K562 (cell line): ENCODE results near the gene ZNF609. TPM values are rescaled to one million over a fixed set of nuclear protein-coding genes. Genes with fewer than 3 reads are reported as not detected.

Experiments used
- ATAC-seq: fragments of 200-7000 bp; cut with Tn5 transposase; 3 replicates; pipeline ENCODE4 v1.9.1; 2020; ENCODE audit warnings: moderate library complexity
- BruUV-seq: library from RNA; stranded (reverse); fragments of 400-500 nt; replicated peaks from 2 replicates; lab custom pipeline; 2021; lab: Mats Ljungman, UMichigan
- CTCF ChIA-PET: fragments of 300-600 bp; formaldehyde crosslinking; extraction: SDS; loops from one replicate; lab custom pipeline; 2021; ENCODE audit warnings: low intra/inter-chr PET ratio; lab: Yijun Ruan, JAX
- POLR2A ChIA-PET: fragments of 300-600, 350-650 bp; sonication (Branson Sonifier 250); formaldehyde crosslinking; extraction: SDS; loops from one replicate; lab custom pipeline; 2021; ENCODE audit warnings: antibody characterized with exemption, inconsistent platforms; lab: Yijun Ruan, JAX
- DNase-seq, 4 experiments: peaks; one replicate each; pipeline versions ENCODE4 v3.0.0 to v3.0.0-alpha.2; 2011 to 2018; ENCODE audit warnings: low spot score in 3 of 4, mixed read lengths in 3 of 4; ENCODE audit errors: extremely low read depth in 1 of 4
- FAIRE-seq: peaks from 2 replicates; lab custom pipeline; 2011; peaks lifted over from hg19 to GRCh38; lab: Jason Lieb, UNC
- H2AFZ ChIP-seq: 2 replicates; pipeline ENCODE4 v1.6.0; 2011; ENCODE audit warnings: low read depth, low read length, control low read depth, inconsistent platforms
- H3K27ac ChIP-seq: fragments of 200-600 bp; 3 replicates; pipeline ENCODE4 v1.8.0; 2011; ENCODE audit warnings: low read depth, mild to moderate bottlenecking, control low read depth, inconsistent platforms, low read length, moderate library complexity, mixed read lengths; ENCODE audit errors: extremely low read depth
- H3K27me3 ChIP-seq, 2 experiments: fragments of 300-600 bp in 1 of 2; 2 replicates in 1 of 2; 3 replicates in 1 of 2; pipeline versions ENCODE4 v1.6.0 to v1.8.0; 2011; ENCODE audit warnings: inconsistent platforms in 2 of 2, low read length in 2 of 2, mild to moderate bottlenecking in 1 of 2, mixed read lengths in 1 of 2, moderate library complexity in 1 of 2; ENCODE audit not compliant: control insufficient read depth in 2 of 2, insufficient read depth in 2 of 2
- H3K36me3 ChIP-seq: fragments of 300-600 bp; 3 replicates; pipeline ENCODE4 v1.8.0; 2011; ENCODE audit warnings: mild to moderate bottlenecking, low read length, inconsistent platforms; ENCODE audit not compliant: control insufficient read depth, insufficient read depth
- H3K4me1 ChIP-seq, 2 experiments: fragments of 200-600 bp in 1 of 2; replicated peaks in 1 of 2; 2 replicates in 1 of 2; 3 replicates in 1 of 2; pipeline versions ENCODE4 v1.5.1 to v1.8.0; 2011; ENCODE audit warnings: inconsistent platforms in 2 of 2, low read length in 2 of 2, mild to moderate bottlenecking in 1 of 2, mixed read lengths in 1 of 2, moderate library complexity in 1 of 2; ENCODE audit not compliant: control insufficient read depth in 2 of 2, insufficient read depth in 2 of 2
- H3K4me2 ChIP-seq: 2 replicates; pipeline ENCODE4 v1.6.1; 2011; ENCODE audit warnings: low read length, control low read depth, inconsistent platforms, mixed read lengths; ENCODE audit not compliant: insufficient read depth
- H3K4me3 ChIP-seq: fragments of 200-600 bp; sonication (generic), shearing (Covaris generic); 2 replicates; pipeline ENCODE4 v1.5.1; 2016; ENCODE audit warnings: control low read depth, inconsistent platforms
- H3K79me2 ChIP-seq: fragments of 200-600 bp; 3 replicates; pipeline ENCODE4 v1.8.0; 2011; ENCODE audit warnings: low read length, inconsistent platforms; ENCODE audit not compliant: control insufficient read depth, insufficient read depth
- H3K9ac ChIP-seq, 2 experiments: 2 replicates each; pipeline versions ENCODE4 v1.6.0 to v1.6.1; 2011; ENCODE audit warnings: low read depth in 2 of 2, low read length in 2 of 2, control low read depth in 1 of 2, inconsistent platforms in 1 of 2, mild to moderate bottlenecking in 1 of 2, mixed read lengths in 1 of 2; ENCODE audit not compliant: insufficient read depth in 1 of 2
- H3K9me1 ChIP-seq: one replicate; pipeline ENCODE4 v1.6.0; 2011; ENCODE audit warnings: inconsistent platforms, mild to moderate bottlenecking, low read length, moderate library complexity; ENCODE audit not compliant: control insufficient read depth, insufficient read depth
- H3K9me3 ChIP-seq: replicated peaks from 2 replicates; pipeline ENCODE4 v1.5.1; 2011; ENCODE audit warnings: low read depth, low read length, inconsistent platforms; ENCODE audit not compliant: control insufficient read depth, insufficient read depth
- H4K20me1 ChIP-seq: replicated peaks from 2 replicates; pipeline ENCODE4 v1.6.1; 2011; ENCODE audit warnings: low read length, inconsistent platforms, mixed read lengths; ENCODE audit not compliant: control insufficient read depth, insufficient read depth
- BCLAF1 ChIP-seq, 2 experiments: fragments of 450-650 bp in 1 of 2; IDR thresholded peaks; 2 replicates each; pipeline ENCODE4 v1.6.1; 2011 to 2017; ENCODE audit warnings: low read depth in 2 of 2, antibody characterized with exemption in 1 of 2, borderline replicate concordance in 1 of 2, low read length in 1 of 2, mild to moderate bottlenecking in 1 of 2, mixed read lengths in 1 of 2; ENCODE audit not compliant: control insufficient read depth in 1 of 2
- CHCHD3 ChIP-seq: fragments of 250-450 bp; sonication (Bioruptor Pico); IDR thresholded peaks from 2 replicates; pipeline ENCODE4 v2.1.2; 2022; ENCODE audit warnings: mild to moderate bottlenecking
- MCM7 ChIP-seq, 2 experiments: fragments of 450-650 bp; IDR thresholded peaks; 2 replicates each; pipeline ENCODE4 v1.6.1; 2016 to 2018
- NFIX ChIP-seq: fragments of 250-450 bp; sonication (Bioruptor Pico); IDR thresholded peaks from 2 replicates; pipeline ENCODE4 v1.4.0; 2020; ENCODE audit warnings: low read depth, mild to moderate bottlenecking, moderate library complexity
- PRMT5 ChIP-seq: sonication (generic); formaldehyde crosslinking; IDR thresholded peaks from 2 replicates; pipeline ENCODE4 v1.5.0; 2020; ENCODE audit warnings: missing genetic modification reagents
- WGBS: fragments of 100-300 bp; shearing (Covaris generic); methylation state at CpG from one replicate; pipeline ENCODE4 v1.1.6; 2016; ENCODE audit warnings: low coverage, mixed read lengths; ENCODE audit not compliant: insufficient coverage; ENCODE audit errors: missing lambda C conversion rate; 5-methylcytosine and 5-hydroxymethylcytosine counted together
- in situ Hi-C: fragments of 300-500 bp; cut with MboI; formaldehyde crosslinking; loops from 4 replicates; pipeline ENCODE4 v1.15.0; 2018; ENCODE audit warnings: inconsistent platforms, mixed read lengths
- intact Hi-C: fragments of 100-400 bp; cut with micrococcal nuclease; formaldehyde crosslinking; loops from 2 replicates; pipeline ENCODE4 v1.14.2; 2022
- polyA plus RNA-seq, 8 experiments: library from polyadenylated mRNA; depleted of rRNA in 4 of 8; stranded (reverse) in 5 of 8; unstranded in 3 of 8; fragments of >200 nt; fragmentation: Nextera tagmentation in 2 of 8; fragmentation: Illumina TruSeq in 1 of 8; extraction: Ambion mirVana in 2 of 8; extraction: Trizol in 1 of 8; gene quantifications; 2 replicates each; pipeline versions ENCODE4 v1.2.1 to v1.2.3, GENCODE V29; 2011 to 2014; ENCODE audit warnings: inconsistent platforms in 1 of 8, missing spikeins in 1 of 8
- total RNA-seq, 7 experiments: library from RNA; depleted of rRNA in 6 of 7; stranded (reverse); fragments of >200 nt in 6 of 7; fragmentation: Illumina TruSeq in 2 of 7; extraction: Trizol in 2 of 7; gene quantifications; 2 replicates each; pipeline versions ENCODE4 v1.2.1 to v1.2.3, GENCODE V29; 2011 to 2021; ENCODE audit warnings: low replicate concordance in 1 of 7

Gene ZNF609
- total and polyA plus RNA-seq, 9 of the 15 experiments (the other 6 are each of a cell fraction or from before 2014, with no cell fraction given), result 3.0 to 38.7 (median 17.8) TPM

DNA sequence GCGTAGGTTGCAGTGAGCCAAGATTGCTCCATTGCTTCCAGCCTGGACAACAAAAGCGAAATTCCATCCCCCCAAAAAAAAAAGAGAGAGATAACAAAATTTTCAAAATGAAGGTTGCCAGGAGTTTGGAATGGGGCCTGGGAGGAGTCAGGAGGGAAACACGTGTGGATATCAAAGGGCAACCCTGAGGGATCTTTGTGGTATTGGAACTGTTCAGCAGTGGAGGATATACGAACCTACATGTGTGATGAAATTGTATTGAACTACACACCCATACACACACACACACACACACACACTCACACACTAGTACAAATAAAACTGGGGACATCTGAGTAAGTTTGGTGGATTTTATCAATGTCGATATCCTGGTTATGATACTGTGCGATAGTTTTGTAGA, 253.2 kb downstream of the ZNF609 start:
- 49% methylated on average over 6 of the region's 6 CpGs for WGBS
- Histone ChIP-seq H3K36me3 (no peaks in the 10 kb centered on the region), H3K9ac (no peak overlapping the region), H2AFZ (no peak overlapping the region), H3K27ac (no peak overlapping the region), H3K79me2 (no peaks in the 10 kb centered on the region), H3K9me3 (no peaks in the 10 kb centered on the region), H3K9me1 (no peaks in the 10 kb centered on the region), H3K4me1 (peaks cover 0 to 7% of the 10 kb centered on the region in 2 experiments; a peak in 2 of 5 replicates), H3K4me3 (no peak overlapping the region), H3K4me2 (no peak overlapping the region), H4K20me1 (no peaks in the 10 kb centered on the region), H3K27me3 (no peaks in the 10 kb centered on the region)
- CTCF ChIA-PET, result no interaction called here
- no peak for FAIRE-seq
- intact Hi-C loops (no loop called here), in situ Hi-C loops (no loop called here)
- DNase-seq, result no peak
- ATAC-seq, result no peak
- BruUV-seq, result no TSS peak
- POLR2A ChIA-PET, result no interaction called here
- no peak for TF ChIP-seq BCLAF1 (IDR thresholded peaks at IDR 0.05; ENCODE audit: borderline replicate concordance in 1 of 2, control insufficient read depth in 1 of 2, low read depth in 2 of 2, low read length in 1 of 2)
- TF ChIP-seq PRMT5 (CRISPR knock-in tag), result no peak
- TF ChIP-seq CHCHD3 (CRISPR knock-in tag), result no peak
- no peak for TF ChIP-seq MCM7 (IDR thresholded peaks at IDR 0.05)
- TF ChIP-seq NFIX (CRISPR knock-in tag), result no peak
